H1 (cell line): ENCODE data around the gene KCNA5. TPM values are rescaled to one million over a fixed set of nuclear protein-coding genes. Genes with fewer than 3 reads are reported as not detected.

Experiments used
- CTCF ChIA-PET: fragments of 300-600 bp; sonication (Branson Sonifier 250); formaldehyde crosslinking; loops from one replicate; lab custom pipeline; 2021; ENCODE audit not compliant: partially characterized antibody; lab: Charles Lee
- POLR2A ChIA-PET: fragments of 300-600 bp; sonication (Branson Sonifier 250); formaldehyde crosslinking; loops from one replicate; lab custom pipeline; 2021; ENCODE audit warnings: inconsistent platforms; ENCODE audit not compliant: partially characterized antibody; lab: Charles Lee
- DNase-seq, 2 experiments: peaks; one replicate each; pipeline versions ENCODE4 v3.0.0 to v3.0.0-alpha.2; 2010 to 2022; ENCODE audit warnings: low spot score in 2 of 2, low read depth in 1 of 2, mixed read lengths in 1 of 2
- FAIRE-seq: peaks from 2 replicates; lab custom pipeline; 2011; peaks lifted over from hg19 to GRCh38; lab: Jason Lieb, UNC
- H2AFZ ChIP-seq: 2 replicates; pipeline ENCODE4 v1.8.1; 2012; ENCODE audit warnings: low read length, inconsistent platforms
- H2AK5ac ChIP-seq: 2 replicates; pipeline ENCODE4 v1.6.1; 2013; ENCODE audit warnings: low read depth, low read length
- H2BK120ac ChIP-seq: replicated peaks from 2 replicates; pipeline ENCODE3; 2013; ENCODE audit warnings: low read depth, low read length, inconsistent platforms
- H2BK12ac ChIP-seq: 2 replicates; pipeline ENCODE4 v1.6.1; 2013; ENCODE audit warnings: low read depth, low read length
- H2BK15ac ChIP-seq: 2 replicates; pipeline ENCODE4 v1.6.1; 2013; ENCODE audit warnings: low read length
- H2BK20ac ChIP-seq: 2 replicates; pipeline ENCODE4 v1.6.1; 2013; ENCODE audit warnings: low read length
- H2BK5ac ChIP-seq: 2 replicates; pipeline ENCODE4 v1.6.1; 2013; ENCODE audit warnings: low read depth, low read length
- H3K14ac ChIP-seq: 2 replicates; pipeline ENCODE4 v1.6.1; 2013; ENCODE audit warnings: inconsistent platforms; ENCODE audit not compliant: insufficient read length
- H3K18ac ChIP-seq: 2 replicates; pipeline ENCODE4 v1.6.1; 2013; ENCODE audit warnings: low read length; ENCODE audit errors: extremely low read depth
- H3K23ac ChIP-seq: 2 replicates; pipeline ENCODE4 v1.6.1; 2013; ENCODE audit warnings: inconsistent platforms; ENCODE audit not compliant: insufficient read length
- H3K23me2 ChIP-seq: 2 replicates; pipeline ENCODE4 v1.6.1; 2013; ENCODE audit warnings: low read depth, low read length
- H3K27ac ChIP-seq: 2 replicates; pipeline ENCODE4 v1.6.1; 2011; ENCODE audit warnings: low read depth, low read length, inconsistent platforms
- H3K27me3 ChIP-seq, 4 experiments: replicated peaks in 1 of 4; 1 replicate in 1 of 4; 2 replicates in 3 of 4; pipeline versions ENCODE4 v1.6.1 to v1.8.1; 2011 to 2013; ENCODE audit warnings: low read length in 3 of 4, mild to moderate bottlenecking in 3 of 4, inconsistent platforms in 2 of 4, mixed read lengths in 2 of 4, moderate library complexity in 1 of 4; ENCODE audit not compliant: control insufficient read depth in 3 of 4, insufficient read depth in 3 of 4; ENCODE audit errors: extremely low read depth in 1 of 4
- H3K36me3 ChIP-seq, 4 experiments: 2 replicates each; pipeline versions ENCODE4 v1.6.1 to v1.8.1; 2011 to 2013; ENCODE audit warnings: mild to moderate bottlenecking in 4 of 4, low read length in 3 of 4, moderate library complexity in 2 of 4, control low read depth in 1 of 4, inconsistent platforms in 1 of 4; ENCODE audit not compliant: insufficient read depth in 4 of 4, control insufficient read depth in 2 of 4
- H3K4ac ChIP-seq: replicated peaks from 2 replicates; pipeline ENCODE3; 2013; ENCODE audit warnings: low read length, low read depth, mixed read lengths, inconsistent platforms; ENCODE audit not compliant: insufficient read length
- H3K4me1 ChIP-seq, 4 experiments: replicated peaks in 1 of 4; 1 replicate in 1 of 4; 2 replicates in 3 of 4; pipeline versions ENCODE4 v1.6.1 to v1.8.1; 2011 to 2013; ENCODE audit warnings: low read length in 3 of 4, inconsistent platforms in 2 of 4, mixed read lengths in 1 of 4; ENCODE audit not compliant: insufficient read depth in 4 of 4, control insufficient read depth in 3 of 4
- H3K4me2 ChIP-seq, 2 experiments: 2 replicates each; pipeline versions ENCODE4 v1.6.1 to v1.8.1; 2011 to 2013; ENCODE audit warnings: low read depth in 2 of 2, low read length in 2 of 2, control low read depth in 1 of 2, inconsistent platforms in 1 of 2, mild to moderate bottlenecking in 1 of 2; ENCODE audit not compliant: insufficient read depth in 1 of 2
- H3K4me3 ChIP-seq, 4 experiments: fragments of 200-600, 300-600 bp in 1 of 4; sonication (generic), shearing (Covaris generic), sonication (Bioruptor Twin) in 1 of 4; 2 replicates each; pipeline versions ENCODE4 v1.5.1 to v1.8.1; 2011 to 2016; ENCODE audit warnings: low read length in 4 of 4, low read depth in 3 of 4, control low read depth in 2 of 4, inconsistent platforms in 2 of 4, mild to moderate bottlenecking in 2 of 4, mixed read lengths in 1 of 4, moderate library complexity in 1 of 4; ENCODE audit not compliant: insufficient read depth in 2 of 4; ENCODE audit errors: extremely low read depth in 1 of 4
- H3K56ac ChIP-seq: replicated peaks from 2 replicates; pipeline ENCODE3; 2013; ENCODE audit warnings: low read depth, mild to moderate bottlenecking, mixed read lengths, low read length, inconsistent platforms; ENCODE audit not compliant: insufficient read length
- H3K79me1 ChIP-seq: 2 replicates; pipeline ENCODE4 v1.6.1; 2013; ENCODE audit warnings: low read depth, low read length, control low read depth
- H3K79me2 ChIP-seq, 2 experiments: 2 replicates each; pipeline versions ENCODE4 v1.6.1 to v1.8.1; 2012 to 2013; ENCODE audit warnings: low read length in 2 of 2, mild to moderate bottlenecking in 2 of 2, inconsistent platforms in 1 of 2; ENCODE audit not compliant: insufficient read depth in 2 of 2, control insufficient read depth in 1 of 2
- H3K9ac ChIP-seq, 4 experiments: replicated peaks in 1 of 4; 1 replicate in 1 of 4; 2 replicates in 3 of 4; pipeline versions ENCODE4 v1.6.1 to v1.8.1; 2011 to 2013; ENCODE audit warnings: low read depth in 3 of 4, low read length in 3 of 4, control low read depth in 2 of 4, mild to moderate bottlenecking in 2 of 4, moderate library complexity in 2 of 4, inconsistent platforms in 1 of 4; ENCODE audit errors: extremely low read depth in 1 of 4
- H3K9me3 ChIP-seq, 2 experiments: 2 replicates each; pipeline versions ENCODE4 v1.6.1 to v1.8.1; 2012 to 2013; ENCODE audit warnings: mild to moderate bottlenecking in 2 of 2, moderate library complexity in 2 of 2, control low read depth in 1 of 2, inconsistent platforms in 1 of 2, low read depth in 1 of 2, low read length in 1 of 2, mixed read lengths in 1 of 2; ENCODE audit not compliant: insufficient read depth in 2 of 2
- H4K20me1 ChIP-seq, 2 experiments: replicated peaks in 1 of 2; 2 replicates each; pipeline versions ENCODE3 to v1.8.1; 2011 to 2013; ENCODE audit warnings: inconsistent platforms in 2 of 2, low read length in 2 of 2, mild to moderate bottlenecking in 1 of 2; ENCODE audit not compliant: insufficient read depth in 2 of 2, control insufficient read depth in 1 of 2
- H4K5ac ChIP-seq: 2 replicates; pipeline ENCODE4 v1.6.1; 2013; ENCODE audit warnings: low read length, low read depth, mixed read lengths, inconsistent platforms; ENCODE audit not compliant: insufficient read length
- H4K8ac ChIP-seq: 2 replicates; pipeline ENCODE4 v1.8.0; 2013; ENCODE audit warnings: mild to moderate bottlenecking, moderate library complexity, low read length, inconsistent platforms; ENCODE audit not compliant: insufficient read depth; ENCODE audit errors: extremely low read depth
- H4K91ac ChIP-seq: replicated peaks from 2 replicates; pipeline ENCODE3; 2013; ENCODE audit warnings: low read length, mixed read lengths, inconsistent platforms; ENCODE audit not compliant: insufficient read length
- GTF2F1 ChIP-seq: IDR thresholded peaks from 2 replicates; pipeline ENCODE4 v1.6.1; 2012; ENCODE audit warnings: low read depth, low read length, improper control_type of control experiment, borderline replicate concordance
- TBP ChIP-seq: IDR thresholded peaks from 2 replicates; pipeline ENCODE4 v1.6.1; 2011; ENCODE audit warnings: low read depth, low read length, improper control_type of control experiment
- WGBS, 2 experiments: shearing (Covaris generic) in 1 of 2; methylation state at CpG; one replicate each; pipeline versions ENCODE4 v1.1.6 to v1.1.7; 2013 to 2015; ENCODE audit warnings: low lambda C conversion rate in 2 of 2, mixed read lengths in 2 of 2, inconsistent platforms in 1 of 2, low coverage in 1 of 2, missing lambda C conversion rate in 1 of 2; ENCODE audit not compliant: insufficient replicate concordance in 2 of 2, insufficient coverage in 1 of 2, insufficient read length in 1 of 2; ENCODE audit errors: extremely low coverage in 1 of 2, missing lambda C conversion rate in 1 of 2; 5-methylcytosine and 5-hydroxymethylcytosine counted together
- polyA plus RNA-seq, 7 experiments: library from polyadenylated mRNA; depleted of rRNA in 3 of 7; stranded (reverse) in 5 of 7; unstranded in 2 of 7; fragments of >200 nt in 5 of 7; fragments of 200-250 nt in 2 of 7; gene quantifications; 1 replicate in 5 of 7; 2 replicates in 1 of 7; 4 replicates in 1 of 7; pipeline versions ENCODE4 v1.2.1 to v1.2.3, GENCODE V29; 2011 to 2013; ENCODE audit warnings: missing spikeins in 2 of 7, mixed read lengths in 2 of 7
- total RNA-seq: library from RNA; stranded (reverse); fragmentation: NEBNext Ultra II Directional; extraction: Animal tissue kit (Norgen Biotek cat#: 25700); gene quantifications from 2 replicates; pipeline ENCODE4 v1.2.1, GENCODE V29; 2021

The KCNA5 gene
- total and polyA plus RNA-seq, 2 of the 8 experiments (the other 6 are each of a cell fraction or from before 2014, with no cell fraction given) = 0.20 to 0.29 TPM

DNA sequence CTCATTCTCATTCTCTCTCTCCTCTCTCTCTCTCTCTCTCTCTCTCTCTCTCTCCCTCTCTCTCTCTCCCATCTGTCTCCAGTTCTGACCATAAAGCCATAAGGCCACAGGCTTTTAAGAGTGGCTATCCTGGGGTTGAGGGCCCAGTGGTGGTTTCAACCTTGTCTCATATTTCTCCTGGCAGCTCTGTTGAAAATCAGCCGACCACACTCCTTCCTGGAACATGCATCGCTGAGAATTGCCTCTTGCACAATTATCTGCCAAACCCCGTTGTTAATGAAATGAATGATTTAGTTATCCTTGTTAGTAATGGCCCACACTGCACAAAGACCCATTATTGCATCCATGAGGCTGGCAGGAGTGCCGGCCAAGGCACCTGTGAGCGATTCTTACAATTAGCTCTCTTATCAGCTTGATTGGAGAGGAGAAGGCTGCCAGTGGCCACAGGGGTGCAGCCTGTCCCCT is 30.4 kb upstream of the KCNA5 start:
- no peak overlapping the region for H2AFZ ChIP-seq
- no peak overlapping the region for H3K4me2 ChIP-seq
- no peak overlapping the region for H4K5ac ChIP-seq
- H3K4ac ChIP-seq = no peak overlapping the region
- H3K23ac ChIP-seq = no peak overlapping the region
- H3K18ac ChIP-seq = no peak overlapping the region
- H3K4me1 ChIP-seq = peaks cover 0 to 8% (median 2%) of the 10 kb centered on the region in 4 experiments; a peak in 3 of 7 replicates
- H3K14ac ChIP-seq = no peak overlapping the region
- TF ChIP-seq TBP (no peak), GTF2F1 (no peak)
- H3K23me2 ChIP-seq = no peaks in the 10 kb centered on the region; the same call in 1 of the 2 replicates
- no peak overlapping the region for H2BK5ac ChIP-seq
- H3K27ac ChIP-seq = no peak overlapping the region
- H3K9me3 ChIP-seq = no peaks in the 10 kb centered on the region
- no peak overlapping the region for H3K56ac ChIP-seq
- no peak overlapping the region for H2AK5ac ChIP-seq
- H2BK15ac ChIP-seq = no peak overlapping the region
- DNase-seq (no peak), FAIRE-seq (no peak)
- WGBS, 2 experiments = 88% methylated on average over 5 of the region's 5 CpGs; no CpG with 5 or more reads in 1 of the 2 experiments
- no peaks in the 10 kb centered on the region for H3K79me2 ChIP-seq
- CTCF ChIA-PET = interaction anchor here (0.7 to 3.2 kb wide), 10 partner anchors 9 to 1998 kb away, joined by 3 to 17 read pairs (median 4); no protein-coding TSS in a partner anchor
- no peak overlapping the region for H3K4me3 ChIP-seq
- no peak overlapping the region for H3K9ac ChIP-seq
- POLR2A ChIA-PET = no interaction called here
- no peak overlapping the region for H2BK20ac ChIP-seq
- no peaks in the 10 kb centered on the region for H4K20me1 ChIP-seq
- H3K79me1 ChIP-seq = no peaks in the 10 kb centered on the region
- no peak overlapping the region for H4K91ac ChIP-seq
- peaks cover 0 to 1% (median 0%) of the 10 kb centered on the region in 4 experiments; a peak in 1 of 7 replicates for H3K27me3 ChIP-seq
- no peak overlapping the region for H2BK12ac ChIP-seq
- H3K36me3 ChIP-seq = no peaks in the 10 kb centered on the region
- H2BK120ac ChIP-seq = no peak overlapping the region
- no peak overlapping the region for H4K8ac ChIP-seq
